Measurements from ENCODE around the gene OR6V1.
A peak's percentile ranks its signal among the peaks of the same experiment; 100 is the strongest.

The OR6V1 gene, protein sequence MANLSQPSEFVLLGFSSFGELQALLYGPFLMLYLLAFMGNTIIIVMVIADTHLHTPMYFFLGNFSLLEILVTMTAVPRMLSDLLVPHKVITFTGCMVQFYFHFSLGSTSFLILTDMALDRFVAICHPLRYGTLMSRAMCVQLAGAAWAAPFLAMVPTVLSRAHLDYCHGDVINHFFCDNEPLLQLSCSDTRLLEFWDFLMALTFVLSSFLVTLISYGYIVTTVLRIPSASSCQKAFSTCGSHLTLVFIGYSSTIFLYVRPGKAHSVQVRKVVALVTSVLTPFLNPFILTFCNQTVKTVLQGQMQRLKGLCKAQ

DNA sequence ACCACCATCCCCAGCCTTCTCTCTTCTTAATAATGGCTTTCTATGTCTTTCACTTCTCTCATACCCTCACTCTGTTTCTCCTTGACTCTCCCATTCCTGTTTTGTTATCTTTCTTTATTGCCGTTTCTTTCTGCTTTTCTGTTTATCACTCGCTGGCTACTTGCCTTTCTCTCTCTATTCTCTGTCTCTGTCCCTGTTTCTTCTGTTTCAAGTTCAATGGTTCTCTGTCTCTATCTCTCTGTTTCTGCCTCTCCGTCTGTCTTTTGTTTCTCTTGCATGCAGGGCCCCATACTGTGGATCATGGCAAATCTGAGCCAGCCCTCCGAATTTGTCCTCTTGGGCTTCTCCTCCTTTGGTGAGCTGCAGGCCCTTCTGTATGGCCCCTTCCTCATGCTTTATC is at the start of gene OR6V1:
Gene OR6V1 (plus strand): TSS at position 301 of the 400 bp plus-strand sequence. CDS start 0 bp downstream, at position 301.
- DNase-seq (ENCODE audit: low read depth in 2 of 2), result no peak

DNA sequence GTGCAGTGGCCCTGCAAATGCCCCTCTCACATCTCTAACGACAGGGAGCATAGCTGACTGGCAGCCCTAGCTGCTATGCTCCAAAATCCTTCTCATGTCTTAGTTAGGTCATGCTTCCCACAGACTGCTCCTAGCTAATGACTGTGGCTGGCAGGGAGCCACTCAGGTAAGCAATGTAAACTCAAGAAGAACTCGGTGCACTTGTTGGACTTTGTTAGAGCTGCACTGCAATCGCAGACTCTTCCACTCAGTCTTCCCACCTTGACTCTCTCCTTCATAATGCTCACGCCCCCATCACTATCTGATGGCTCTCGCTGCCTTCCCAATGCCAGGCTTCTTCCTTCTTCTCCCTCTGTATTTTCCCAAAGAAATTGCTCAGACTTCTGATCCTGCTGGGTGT is 49.2 kb upstream of the OR6V1 start:
- DNase-seq (ENCODE audit: low read depth in 2 of 2), result no peak

DNA sequence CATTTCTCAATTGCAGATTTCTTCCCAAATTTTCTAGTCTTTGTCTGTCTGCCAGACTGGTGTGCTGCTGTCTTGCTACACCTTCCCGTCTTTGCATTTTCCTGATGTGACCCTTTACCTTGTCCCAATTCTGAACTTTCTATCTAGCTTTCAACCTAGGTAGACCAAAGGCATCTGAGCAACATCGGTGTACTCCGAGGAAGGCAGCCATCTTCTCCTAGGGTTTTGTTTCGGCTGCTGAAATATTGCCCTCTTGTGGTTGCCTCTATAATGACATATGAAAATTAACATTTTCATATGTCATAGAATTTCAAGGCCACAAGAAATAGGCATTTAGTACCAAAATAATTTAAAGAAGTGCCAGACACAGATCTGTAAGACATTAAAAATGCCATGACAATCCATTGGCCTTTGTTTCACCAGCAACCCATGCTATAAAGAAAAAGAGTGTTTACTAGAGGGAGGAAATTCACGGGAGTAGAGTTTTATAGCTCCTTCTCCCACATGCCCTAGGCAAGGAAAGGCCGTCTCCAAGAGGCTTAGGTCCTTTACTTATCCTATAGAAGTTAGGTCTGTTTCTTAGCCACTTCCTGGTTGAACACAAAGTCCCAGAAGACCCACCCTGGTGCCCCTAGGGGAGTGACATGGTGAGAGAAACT is 48.6 kb upstream of the OR6V1 start:
- no peak for DNase-seq (ENCODE audit: low read depth in 2 of 2)

DNA sequence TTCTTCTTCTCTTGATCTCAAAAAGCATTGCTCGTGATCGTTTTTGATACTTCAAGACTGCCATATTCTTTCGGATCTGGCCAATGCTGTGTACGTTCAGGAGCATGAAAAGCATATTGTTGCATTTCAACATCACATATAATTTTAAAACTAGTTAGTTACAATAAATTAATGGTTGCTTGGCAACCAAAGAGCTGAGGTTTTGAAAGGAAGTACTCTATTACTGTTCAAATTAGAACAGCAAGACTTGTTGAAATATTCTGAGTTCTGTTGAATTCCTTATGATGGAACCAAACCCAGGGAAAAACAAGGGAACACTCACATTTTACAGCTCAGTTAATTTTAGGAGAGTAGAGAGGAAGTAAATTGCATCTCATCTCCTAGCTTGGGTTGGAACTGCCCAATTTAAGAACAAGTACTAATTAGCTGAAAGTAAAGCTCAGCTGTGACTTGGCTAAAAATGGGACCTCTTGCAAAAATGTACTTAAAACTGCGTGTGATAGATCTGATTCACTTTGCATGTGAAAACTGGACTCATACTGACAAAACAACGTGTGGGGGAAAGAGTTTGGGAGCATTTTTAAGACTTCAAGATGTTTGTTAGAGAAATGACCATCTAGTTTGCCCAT is 46.4 kb upstream of the OR6V1 start:
- no peak for DNase-seq (ENCODE audit: low read depth in 2 of 2)

DNA sequence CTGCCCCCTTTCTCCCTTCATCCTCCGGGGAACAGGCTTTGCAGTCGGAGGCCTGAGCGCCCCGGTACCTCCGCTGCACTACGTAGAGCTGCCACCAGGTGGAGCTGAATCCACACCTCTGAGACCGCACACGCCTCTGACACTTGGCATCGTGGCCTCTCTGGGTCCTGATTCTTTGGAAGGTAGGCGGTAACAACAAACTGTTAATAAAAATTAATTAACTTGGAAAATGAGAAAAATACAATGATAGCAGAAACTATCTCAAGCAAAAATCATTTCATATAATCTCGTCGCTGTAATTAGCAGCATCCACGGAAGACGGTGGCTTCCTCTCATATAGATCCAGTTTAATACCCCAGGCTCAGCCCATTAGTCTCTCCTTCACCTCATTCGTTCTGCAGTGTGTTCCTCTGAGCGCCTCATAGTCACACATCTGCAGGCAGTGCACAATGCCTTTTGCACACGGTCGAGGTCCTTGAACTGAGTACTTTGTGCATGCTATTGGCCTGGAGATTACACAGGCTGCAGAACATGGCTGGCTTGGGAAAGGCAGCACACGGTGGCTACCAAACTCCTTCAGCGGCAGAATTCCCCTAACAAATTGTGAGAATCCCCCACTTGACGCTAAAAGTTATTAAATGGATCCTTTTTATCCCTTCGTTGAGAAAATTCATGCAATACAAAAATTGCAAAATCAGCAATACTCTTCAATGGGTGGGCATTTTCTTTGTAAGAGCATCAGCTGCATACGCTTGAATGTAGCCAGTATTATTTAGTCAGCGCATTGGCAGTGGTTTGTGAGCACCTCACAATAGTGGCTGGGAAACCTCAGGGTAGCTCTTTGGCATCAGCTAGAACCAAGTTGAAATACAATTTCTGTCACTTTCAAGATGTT is 43.9 kb upstream of the OR6V1 start:
- peak; percentile 60 to 68 for DNase-seq (ENCODE audit: low read depth in 2 of 2)

DNA sequence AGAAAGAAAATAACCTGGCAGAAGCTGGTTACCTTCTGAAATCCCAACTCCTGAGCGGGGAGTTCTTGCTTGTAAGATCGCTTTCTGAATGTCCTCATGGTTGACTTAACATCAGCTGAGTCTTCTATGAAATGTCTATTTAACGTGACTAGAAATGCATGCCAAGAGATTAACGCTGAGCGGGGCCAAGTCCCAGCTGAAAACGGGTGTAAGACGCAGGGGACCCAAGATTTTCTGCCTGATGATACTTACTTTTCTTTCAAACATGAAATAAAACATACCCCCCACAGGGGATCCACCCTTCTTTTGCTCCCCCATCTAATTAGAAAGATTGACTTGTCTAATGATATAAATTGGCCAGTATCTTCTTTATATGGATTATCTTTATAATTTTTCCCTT is 40.1 kb upstream of the OR6V1 start:
- DNase-seq (ENCODE audit: low read depth in 2 of 2), result no peak

DNA sequence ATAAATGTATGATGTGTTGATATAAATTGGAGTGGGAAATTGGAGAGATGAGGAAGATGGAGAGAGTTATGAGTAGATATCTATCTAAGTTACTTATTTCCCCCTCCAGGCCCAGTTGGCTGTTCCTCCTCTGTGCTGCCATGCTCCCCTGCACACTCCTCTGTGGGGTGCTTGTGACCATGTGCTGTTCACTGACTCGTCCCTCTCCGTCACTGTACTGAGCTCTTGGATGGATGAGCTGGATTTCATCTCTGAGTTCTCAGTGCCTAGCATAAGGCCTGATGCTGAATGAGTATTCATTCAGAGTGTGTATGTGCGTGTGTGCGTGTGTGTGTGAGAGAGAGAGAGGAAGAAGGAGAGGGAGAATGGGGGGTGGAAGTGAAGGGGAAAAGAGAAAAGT is 39.7 kb upstream of the OR6V1 start:
- DNase-seq (ENCODE audit: low read depth in 2 of 2), result no peak

DNA sequence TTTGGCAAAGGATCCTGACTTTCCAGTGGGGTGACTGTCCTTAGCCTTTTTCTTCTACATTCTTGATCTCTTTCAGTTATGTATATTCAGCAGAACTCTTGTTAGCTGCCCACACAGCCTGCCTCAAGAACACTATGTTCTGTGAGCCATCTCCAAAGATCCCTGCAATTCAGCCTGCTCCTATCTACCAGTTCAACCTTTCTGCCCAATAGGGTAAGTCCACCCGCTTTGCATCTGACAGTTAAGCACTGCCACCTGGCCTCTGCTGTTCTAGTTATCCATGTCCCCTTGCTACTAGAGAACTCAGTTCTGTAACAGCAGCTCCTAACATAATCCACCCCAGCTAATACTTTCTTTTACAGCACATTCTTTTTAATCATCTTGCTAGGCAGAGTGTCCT is 38.7 kb upstream of the OR6V1 start:
- no peak for DNase-seq (ENCODE audit: low read depth in 2 of 2)

DNA sequence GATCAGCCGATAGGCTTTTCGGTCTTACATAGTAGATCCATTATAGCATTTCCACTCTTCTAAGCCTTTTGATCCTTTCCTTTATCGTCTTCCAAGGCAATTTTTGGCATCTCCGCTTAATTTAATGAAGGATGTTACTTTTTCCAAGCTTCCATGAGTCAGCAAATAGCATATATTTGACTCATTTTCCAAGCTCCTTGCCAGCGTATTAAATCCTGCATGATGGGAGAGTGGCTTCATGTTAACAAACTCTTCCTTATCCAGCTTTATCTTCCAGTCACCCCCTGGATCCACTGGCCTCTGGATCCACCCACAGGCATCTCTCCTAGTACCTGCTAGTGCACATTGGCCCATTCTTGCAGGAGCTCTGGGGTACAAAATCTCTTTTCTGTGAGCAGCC is 38.2 kb upstream of the OR6V1 start:
- DNase-seq (ENCODE audit: low read depth in 2 of 2), result no peak

DNA sequence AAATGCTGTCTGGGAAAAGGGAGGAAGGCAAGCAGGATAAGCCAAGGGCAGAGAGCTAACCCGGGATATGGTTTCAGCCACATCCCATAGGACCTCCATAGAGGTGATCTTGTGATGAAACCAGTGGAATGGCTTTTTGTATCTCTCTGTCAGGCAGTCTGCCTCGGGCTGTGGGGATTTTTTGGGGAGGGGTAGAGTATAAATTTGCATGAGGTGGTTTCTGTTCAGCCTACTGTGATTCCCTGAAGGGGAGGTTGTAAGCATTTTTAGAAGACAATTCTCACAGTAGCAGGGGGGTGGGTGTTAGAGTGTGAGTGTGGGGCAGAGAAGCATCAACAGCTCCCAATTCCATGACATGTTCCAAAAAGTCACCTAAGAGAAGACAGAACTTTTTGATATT is 37.1 kb upstream of the OR6V1 start:
- DNase-seq (ENCODE audit: low read depth in 2 of 2), result no peak

DNA sequence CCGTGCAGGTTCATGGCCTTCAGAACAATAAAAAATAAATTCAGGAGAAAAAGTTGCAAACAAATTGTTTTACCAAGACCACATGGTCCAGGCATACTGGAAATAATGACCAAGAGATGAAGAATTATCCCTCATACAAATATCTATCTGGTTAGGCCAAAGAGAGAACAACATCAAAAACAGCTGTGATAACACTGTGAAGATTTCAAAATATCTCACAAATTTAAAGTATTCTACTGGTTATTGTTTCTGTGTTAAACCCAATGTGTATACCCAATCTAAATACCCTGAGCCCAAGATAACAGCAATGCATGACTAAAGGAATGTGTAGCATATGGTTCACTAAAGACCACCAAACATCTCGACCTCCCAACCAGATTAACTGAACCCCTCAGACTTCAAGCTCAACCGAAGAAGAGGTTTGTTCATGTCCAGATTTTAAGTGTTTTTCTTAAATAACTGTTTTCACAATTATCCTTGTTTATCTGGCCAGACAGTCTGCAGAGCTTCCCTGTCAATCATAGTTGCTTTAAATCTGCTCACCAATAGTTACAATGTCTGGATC is 36.1 kb upstream of the OR6V1 start:
- no peak for DNase-seq (ENCODE audit: low read depth in 2 of 2)

DNA sequence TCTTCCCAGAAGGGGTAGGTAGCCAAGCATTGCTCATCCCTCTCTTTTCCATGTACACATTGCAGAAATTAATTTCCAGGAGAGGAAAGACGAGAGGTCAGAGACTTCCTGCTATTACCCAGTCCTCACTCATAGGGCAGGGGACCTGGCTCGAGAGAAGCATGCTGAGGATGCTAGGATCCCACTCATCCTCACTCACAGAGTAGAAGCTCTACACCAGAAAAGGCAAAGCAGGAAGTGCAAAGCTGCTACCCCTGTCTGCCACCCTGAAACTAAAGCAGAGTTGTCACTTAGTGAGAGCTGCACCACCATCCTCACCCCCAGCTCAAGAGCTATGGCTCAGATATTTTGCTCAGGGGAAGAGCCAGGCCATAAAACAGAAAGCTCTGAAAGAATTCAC is 35.1 kb upstream of the OR6V1 start:
- no peak for DNase-seq (ENCODE audit: low read depth in 2 of 2)

DNA sequence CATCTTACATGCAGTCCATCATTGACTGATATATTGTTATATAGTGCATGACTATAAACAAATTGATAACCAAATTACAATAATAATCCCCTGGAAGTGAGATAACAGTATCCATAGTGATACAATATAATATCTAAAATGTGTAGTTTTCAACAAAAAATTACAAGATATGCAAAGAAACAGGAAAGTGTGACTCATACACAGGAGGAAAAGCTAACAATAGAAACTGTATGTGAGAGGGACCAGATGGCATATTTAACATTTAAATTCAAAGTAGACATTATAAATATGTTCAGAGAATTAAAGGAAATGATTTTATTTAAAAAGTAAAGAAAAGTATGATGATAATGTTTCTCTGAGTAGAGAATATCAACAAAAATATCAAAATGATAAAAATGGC is 33.2 kb upstream of the OR6V1 start:
- no peak for DNase-seq (ENCODE audit: low read depth in 2 of 2)

DNA sequence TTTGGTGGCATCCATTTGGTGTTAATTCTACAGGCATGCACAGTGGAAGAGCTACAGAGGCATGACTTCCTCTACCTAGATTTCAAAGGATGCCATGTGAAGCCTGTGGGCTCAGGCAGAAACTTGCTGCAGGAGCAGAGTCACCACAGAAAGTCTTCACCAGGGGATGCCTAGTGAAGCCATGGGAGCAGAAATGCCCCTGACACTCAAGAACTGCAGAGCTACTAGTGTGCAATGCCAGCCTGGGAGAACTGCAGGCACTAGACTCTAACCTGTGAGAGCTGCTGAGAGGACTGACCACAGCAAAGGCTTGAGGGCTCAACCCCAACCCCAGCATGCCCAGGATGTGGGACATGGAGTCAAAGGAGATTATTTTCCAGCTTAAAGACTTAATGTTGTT is 29.1 kb upstream of the OR6V1 start:
- no peak for DNase-seq (ENCODE audit: low read depth in 2 of 2)

DNA sequence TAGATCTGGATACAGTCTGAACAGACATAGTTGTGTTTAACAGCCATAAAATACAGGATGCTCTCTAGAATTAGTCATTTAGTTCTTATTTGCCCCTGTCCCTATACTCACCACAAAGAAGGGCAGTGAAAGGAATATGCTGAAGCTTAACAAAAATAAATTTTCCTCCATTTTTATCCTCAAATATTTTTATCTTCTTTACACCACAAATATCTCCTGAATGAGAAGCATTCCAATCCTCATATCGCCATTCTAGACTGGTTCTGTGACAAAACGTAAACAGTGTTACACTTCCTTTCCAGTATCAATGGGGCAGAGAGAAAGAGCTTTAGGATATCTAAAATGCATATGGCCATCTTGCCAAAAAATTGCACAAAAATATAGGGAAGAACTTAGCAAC is 26.8 kb upstream of the OR6V1 start:
- DNase-seq (ENCODE audit: low read depth in 2 of 2), result no peak

DNA sequence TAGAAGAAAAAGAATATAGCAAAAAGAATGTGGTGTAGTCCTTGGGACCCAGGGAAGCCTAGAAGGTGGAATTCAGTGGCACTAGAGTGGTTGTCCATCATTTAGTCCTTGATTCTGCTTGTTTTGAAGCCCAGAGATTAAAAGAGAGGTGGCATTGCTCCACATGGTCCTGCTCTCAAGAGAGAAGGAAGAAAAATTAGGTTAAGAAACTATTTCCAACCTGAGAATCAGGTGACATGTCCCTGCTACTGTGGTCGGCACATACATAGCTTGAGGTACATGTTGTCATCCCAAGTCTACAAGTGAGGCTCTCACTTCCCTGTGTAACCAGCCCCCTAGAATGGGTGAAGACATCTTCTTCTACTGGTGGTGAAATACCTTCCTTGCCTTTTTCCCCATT is 25.1 kb upstream of the OR6V1 start, which contains the start of gene OR9A2:
Gene OR9A2 (minus strand): TSS at position 101 of the 400 bp plus-strand sequence. CDS start 0 bp downstream, at position 101.
- no peak for DNase-seq (ENCODE audit: low read depth in 2 of 2)

DNA sequence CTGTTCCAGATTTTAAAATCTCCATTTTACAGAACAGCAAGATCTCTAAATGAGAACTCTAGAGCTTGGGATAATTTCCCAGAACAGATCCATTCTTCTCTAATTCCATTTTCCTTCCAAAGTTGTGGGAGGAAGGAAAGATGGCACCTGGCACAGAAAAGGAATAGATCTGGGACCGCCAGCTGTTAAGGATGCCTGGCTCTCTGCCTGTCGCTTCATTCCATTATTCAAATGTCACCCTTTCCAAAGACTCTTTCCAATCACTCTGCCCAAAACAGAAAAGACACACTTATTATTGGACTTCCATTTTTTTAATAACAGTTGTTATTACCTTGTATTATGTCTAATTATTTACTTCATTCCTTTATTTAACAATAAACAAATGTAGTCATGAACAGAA is 24.5 kb upstream of the OR6V1 start:
- no peak for DNase-seq (ENCODE audit: low read depth in 2 of 2)

DNA sequence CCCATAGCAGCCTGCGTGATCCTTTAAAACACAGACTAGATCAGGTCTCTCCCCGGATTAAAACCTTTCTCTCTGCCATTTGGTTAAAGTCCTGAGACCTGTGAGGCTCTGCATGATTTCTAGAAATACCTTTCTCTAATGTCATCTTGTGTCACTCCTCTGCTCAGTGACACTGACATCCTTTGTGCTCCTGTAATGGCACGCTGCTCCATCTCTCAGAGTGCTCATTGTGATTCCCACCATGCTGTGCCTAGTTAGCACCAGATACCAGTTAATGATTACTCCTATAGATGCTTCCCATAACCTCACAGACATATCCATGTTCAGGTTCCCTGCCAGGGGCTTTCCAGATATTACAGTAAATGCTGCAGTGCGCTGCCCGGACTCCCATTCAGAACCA is 13.5 kb upstream of the OR6V1 start:
- no peak for DNase-seq (ENCODE audit: low read depth in 2 of 2)

DNA sequence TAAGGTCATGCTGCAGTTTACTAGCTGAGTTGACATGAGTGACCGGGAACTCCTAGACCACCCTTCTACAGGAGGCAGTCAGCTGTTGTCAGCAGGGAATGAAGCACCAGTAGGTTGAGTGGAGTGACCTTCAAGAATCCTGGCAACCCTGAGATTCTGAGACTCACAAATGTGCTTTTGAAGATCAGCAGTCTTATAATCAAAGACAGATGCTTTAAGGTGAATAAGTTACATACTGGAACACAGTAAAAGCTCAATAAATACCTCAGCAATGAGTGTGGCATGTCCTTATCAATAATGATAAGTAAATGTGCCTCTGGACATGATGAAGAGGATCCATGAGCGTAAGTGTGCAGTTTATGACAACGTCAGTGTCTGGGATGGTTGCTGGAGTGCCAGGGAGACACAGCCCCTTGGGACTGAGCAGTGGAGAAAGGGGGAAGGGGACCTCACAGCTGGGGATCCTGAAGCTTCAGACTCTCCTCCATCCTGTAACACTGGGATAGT is 11.9 kb upstream of the OR6V1 start:
- DNase-seq (ENCODE audit: low read depth in 2 of 2), result no peak

DNA sequence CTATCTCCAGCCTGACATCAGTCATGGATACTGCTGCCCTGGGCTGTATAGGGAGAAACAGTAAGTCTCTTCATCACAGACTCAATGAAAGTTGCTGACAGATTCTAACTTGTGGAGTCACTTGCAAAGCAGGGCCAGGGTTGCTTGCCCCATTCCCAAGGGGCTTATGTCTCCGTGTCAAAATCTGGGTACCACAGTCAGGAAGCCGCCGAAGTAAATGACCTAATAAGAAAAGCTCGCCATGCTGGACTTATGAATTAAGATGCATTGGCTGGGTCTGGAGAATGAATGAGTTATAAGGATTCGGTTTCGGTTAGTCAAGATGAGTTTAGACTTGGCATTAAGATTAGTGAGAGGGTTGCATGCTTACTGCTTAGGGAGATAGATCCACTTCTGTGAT is 10.8 kb upstream of the OR6V1 start:
- DNase-seq (ENCODE audit: low read depth in 2 of 2), result no peak

DNA sequence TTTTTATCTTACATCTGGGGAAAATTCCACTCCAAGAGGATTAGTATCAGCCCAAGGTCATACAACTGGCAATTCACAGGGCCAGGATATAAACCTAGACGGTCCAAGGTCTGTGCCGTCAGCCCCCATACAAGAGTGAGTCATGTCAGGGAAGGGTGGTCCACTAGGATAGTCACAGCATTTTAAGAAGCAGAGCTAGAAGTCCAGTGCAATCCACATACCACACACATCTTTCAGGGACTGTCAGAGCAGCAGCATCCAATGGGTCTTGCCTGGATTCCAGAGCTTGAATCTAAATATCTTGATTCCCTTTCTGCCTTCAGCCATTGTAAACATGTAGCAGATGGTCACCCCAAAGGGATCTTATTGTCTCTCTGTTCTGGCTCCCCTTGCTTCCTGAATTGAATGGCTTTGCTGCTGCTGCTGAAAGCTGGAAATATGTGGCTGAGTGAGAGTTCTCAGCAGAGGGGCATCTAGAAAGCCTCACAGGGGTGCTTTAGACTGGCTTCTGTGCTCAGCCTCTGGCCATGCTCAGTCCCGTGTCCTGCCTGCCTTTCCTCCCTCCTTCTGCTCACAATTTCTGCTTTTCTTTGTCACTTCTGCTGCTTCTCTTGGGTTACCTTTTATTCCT is 9.9 kb upstream of the OR6V1 start:
- no peak for DNase-seq (ENCODE audit: low read depth in 2 of 2)
